HG03439 (cell line): ENCODE data around the gene C9orf72.
"Not testable (repeated sequence)": the region's sequence is repeated elsewhere in the genome, so short reads cannot be mapped to it uniquely, and the experiment has no call there.

Source experiments
- ATAC-seq: cut with Tn5 transposase; IDR thresholded peaks from one replicate; pipeline ENCODE4 v1.9.1; 2021; ENCODE audit warnings: mild to moderate bottlenecking, moderate library complexity; ENCODE audit not compliant: unreplicated experiment

The C9orf72 gene

GRCh38 chr9:27519466-27520465 is 53.5 kb downstream of the C9orf72 start:
- no peak for ATAC-seq

DNA sequence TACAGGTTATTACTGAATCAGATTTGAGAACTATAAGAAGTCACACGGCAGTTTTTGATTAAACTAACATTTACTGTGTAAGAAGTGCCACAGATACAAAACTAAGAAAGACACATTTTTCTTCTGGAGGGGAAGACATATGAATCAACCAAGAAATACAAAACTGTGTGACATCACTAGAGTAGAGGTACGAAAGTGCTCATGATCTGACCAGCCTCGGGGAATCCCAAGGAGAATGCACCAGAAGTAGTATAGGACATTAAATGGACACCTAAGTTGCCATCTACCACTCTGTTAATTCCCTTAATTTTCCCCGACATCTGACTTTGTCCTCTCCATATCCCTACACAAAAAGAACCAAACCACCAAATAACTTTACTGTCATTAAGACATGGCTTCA is 54.5 kb downstream of the C9orf72 start:
- no peak for ATAC-seq

DNA sequence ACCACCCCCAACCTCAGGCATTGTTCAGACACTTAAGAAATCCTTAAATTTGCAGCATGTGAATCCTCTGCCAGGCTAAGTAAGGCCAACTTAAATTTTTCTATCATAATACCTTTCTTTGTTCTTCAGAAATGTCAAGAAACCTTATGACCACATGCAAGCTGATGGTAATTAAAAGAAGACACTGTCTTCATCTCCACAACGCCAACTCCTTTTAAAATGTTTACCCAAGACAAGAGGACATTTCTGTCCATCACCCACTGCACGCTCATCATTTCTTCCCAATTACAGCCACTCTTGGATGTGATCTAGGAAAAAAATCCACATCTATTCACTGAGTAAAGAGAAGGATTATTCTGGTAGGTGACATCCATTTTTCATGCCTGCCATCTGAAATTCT is 55.3 kb downstream of the C9orf72 start:
- ATAC-seq, result no peak

DNA sequence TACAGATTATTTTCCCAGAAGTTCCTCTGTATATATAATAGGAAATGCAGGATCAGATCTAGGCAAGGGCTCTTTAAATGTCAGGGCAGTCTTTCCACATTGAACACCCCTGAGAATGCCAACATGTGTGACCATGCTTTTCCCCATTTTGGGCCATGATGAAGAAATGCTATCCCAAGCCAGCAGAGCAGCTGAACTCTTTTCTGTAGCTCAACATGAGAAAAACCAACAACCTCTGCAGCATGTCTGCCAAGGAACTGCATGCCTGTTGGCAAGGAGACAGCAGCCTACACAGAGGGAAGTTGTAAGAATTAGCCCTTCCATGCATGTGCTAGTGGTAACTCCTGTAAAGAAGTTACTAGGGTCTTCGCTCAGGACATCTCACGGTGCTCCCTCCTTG is 58.7 kb downstream of the C9orf72 start:
- no peak for ATAC-seq

DNA sequence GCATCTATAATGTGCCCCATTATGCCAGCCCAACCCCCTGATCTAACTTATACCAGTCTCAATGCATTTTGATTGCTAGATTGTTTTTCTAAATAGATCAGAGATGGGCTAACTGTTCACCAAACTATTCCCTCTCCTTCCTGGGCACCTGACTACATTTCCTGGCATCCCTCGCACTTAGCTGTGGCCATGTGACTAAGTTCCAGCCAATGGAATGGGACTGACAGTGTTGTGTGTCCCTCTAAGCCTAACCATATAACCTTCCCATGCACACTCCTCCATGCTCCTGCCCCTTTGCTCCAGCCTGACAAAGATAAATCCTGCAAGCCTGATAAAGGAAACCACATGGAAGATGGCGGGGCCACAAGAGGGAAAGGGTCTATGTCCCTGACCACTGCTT is 61.5 kb downstream of the C9orf72 start:
- ATAC-seq, result no peak

DNA sequence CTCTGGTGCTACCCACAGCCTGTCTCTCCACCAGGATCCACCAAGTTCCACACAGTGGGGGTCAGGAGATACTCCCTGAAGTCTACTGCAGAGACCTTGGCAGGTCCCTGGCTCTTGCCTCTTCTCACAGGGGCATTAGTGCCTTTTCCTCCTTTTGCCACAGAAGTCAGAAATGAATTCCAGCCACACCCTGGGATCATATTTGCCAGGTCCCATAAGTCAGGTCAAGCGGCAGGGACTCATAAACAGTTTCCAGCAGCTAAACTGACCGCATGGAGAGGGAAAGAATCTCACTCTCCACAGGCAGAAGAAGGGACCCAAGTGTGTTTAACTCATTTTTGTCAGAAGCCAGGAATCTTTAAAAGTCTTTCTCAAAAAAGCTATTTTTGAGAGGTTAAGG is 62.5 kb downstream of the C9orf72 start:
- no peak for ATAC-seq

- ATAC-seq, result no peak
These were observed 66.3 kb downstream of the C9orf72 start for GRCh38 chr9:27506981-27507380.

GRCh38 chr9:27505744-27506161 is 67.5 kb downstream of the C9orf72 start:
- ATAC-seq, result no peak

DNA sequence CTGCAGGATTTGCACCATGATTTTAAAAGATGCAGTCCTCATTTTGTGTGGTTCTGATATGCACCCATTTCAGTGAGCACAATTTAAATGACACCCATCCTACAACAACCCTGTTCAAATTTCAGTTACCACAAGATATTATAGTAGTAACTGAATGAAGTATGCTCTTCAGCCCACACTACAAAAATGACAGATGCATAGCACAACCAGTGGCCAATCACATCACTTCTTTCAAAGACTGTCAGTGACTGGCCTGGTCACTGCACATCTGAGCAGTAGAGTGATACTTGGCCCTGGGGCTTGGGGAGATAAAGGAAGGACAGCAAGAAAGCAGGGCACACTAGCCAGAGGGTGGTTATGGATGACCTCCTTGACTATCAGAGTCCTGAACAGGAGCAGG is 69.0 kb downstream of the C9orf72 start:
- ATAC-seq, result no peak

DNA sequence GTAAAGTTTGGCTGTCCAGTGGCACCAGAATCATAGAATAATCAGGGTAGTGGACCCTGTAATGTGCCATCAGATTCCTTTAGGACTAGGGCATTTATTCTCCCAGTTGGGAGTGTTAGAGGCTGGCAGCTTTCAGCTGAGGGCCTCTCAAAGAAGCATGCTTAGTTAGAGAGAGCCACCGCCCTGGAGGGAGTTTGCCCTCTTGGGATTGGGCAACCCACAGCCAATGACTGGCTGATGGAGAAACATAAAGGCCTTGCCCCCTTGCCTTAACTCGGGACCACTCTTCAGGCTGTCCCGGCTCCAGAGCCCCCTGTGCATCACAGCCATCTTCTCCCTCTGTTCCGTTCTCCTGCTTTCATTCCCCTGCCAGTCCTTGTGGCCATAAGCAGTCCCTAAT is 69.7 kb downstream of the C9orf72 start:
- no peak for ATAC-seq

DNA sequence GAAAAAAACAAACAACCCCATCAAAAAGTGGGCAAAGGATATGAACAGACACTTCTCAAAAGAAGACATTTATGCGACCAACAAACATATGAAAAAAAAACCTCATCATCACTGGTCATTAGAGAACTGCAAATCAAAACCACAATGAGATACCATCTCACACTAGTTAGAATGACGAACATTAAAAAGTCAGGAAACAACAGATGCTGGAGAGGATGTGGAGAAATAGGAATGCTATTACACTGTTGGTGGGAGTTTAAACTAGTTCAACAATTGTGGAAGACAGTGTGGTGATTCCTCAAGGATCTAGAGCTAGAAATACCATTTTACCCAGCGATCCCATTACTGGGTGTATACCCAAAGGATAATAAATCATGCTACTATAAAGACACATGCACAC is 72.4 kb downstream of the C9orf72 start:
- ATAC-seq, result not testable (repeated sequence)

DNA sequence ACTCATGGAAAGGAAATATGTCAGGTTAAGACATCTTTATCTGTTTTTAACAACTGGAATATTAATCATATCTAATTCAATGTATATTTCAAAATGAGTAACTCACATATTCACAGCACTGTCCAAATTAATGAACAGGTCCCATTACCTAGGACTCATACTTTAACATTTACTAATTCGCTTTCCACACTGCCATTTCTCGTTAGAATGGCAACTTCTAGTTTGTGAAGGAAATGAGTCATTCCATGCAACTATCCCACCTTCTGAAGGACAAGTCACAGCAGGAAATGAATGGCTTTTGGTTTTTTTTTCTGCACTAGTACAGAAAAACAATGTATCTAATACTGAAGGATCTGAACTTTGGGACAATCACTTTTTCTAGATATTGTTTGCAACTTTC is 73.8 kb downstream of the C9orf72 start:
- ATAC-seq, result no peak

GRCh38 chr9:27497883-27498417 is 75.3 kb downstream of the C9orf72 start:
- no peak for ATAC-seq
